ENCODE data around the gene PGLYRP2.
"Not testable (repeated sequence)": the region's sequence is repeated elsewhere in the genome, so short reads cannot be mapped to it uniquely, and the experiment has no call there.

Gene PGLYRP2

GRCh38 chr19:15479391-15480345 is at the start of gene PGLYRP2:
Gene PGLYRP2, minus strand, starts transcription at chr19:15479501. Its CDS starts 130 bp downstream, at chr19:15479371.
- no peak for DNase-seq (ENCODE audit: extremely low read depth in 1 of 2, low read depth in 1 of 2)

GRCh38 chr19:15527705-15528104 is 48.4 kb upstream of the PGLYRP2 start:
- no peak for DNase-seq (ENCODE audit: extremely low read depth in 1 of 2, low read depth in 1 of 2)

GRCh38 chr19:15526408-15526807 is 47.1 kb upstream of the PGLYRP2 start:
- no peak for DNase-seq (ENCODE audit: extremely low read depth in 1 of 2, low read depth in 1 of 2)

- DNase-seq (ENCODE audit: extremely low read depth in 1 of 2, low read depth in 1 of 2) = no peak
These were observed 46.0 kb upstream of the PGLYRP2 start for GRCh38 chr19:15525291-15525690.

- no peak for DNase-seq (ENCODE audit: extremely low read depth in 1 of 2, low read depth in 1 of 2)
These were observed 45.5 kb upstream of the PGLYRP2 start for GRCh38 chr19:15524781-15525180.

GRCh38 chr19:15519433-15519976 is 40.2 kb upstream of the PGLYRP2 start:
- no peak for DNase-seq (ENCODE audit: extremely low read depth in 1 of 2, low read depth in 1 of 2)

GRCh38 chr19:15517778-15518177 is 38.5 kb upstream of the PGLYRP2 start:
- no peak for DNase-seq (ENCODE audit: extremely low read depth in 1 of 2, low read depth in 1 of 2)

GRCh38 chr19:15516363-15516762 is 37.1 kb upstream of the PGLYRP2 start:
- no peak for DNase-seq (ENCODE audit: extremely low read depth in 1 of 2, low read depth in 1 of 2)

- not testable (repeated sequence) for DNase-seq (ENCODE audit: extremely low read depth in 1 of 2, low read depth in 1 of 2)
These were observed 35.9 kb upstream of the PGLYRP2 start for GRCh38 chr19:15515227-15515625.

GRCh38 chr19:15511671-15512424 is 32.5 kb upstream of the PGLYRP2 start:
- no peak for DNase-seq (ENCODE audit: extremely low read depth in 1 of 2, low read depth in 1 of 2)

GRCh38 chr19:15508035-15508710 is 28.9 kb upstream of the PGLYRP2 start, which contains the start of gene CYP4F22:
Gene CYP4F22, plus strand, starts transcription at chr19:15508525. Its CDS starts 16,812 bp downstream, at chr19:15525337.
- DNase-seq (ENCODE audit: extremely low read depth in 1 of 2, low read depth in 1 of 2) = no peak

- no peak for DNase-seq (ENCODE audit: extremely low read depth in 1 of 2, low read depth in 1 of 2)
These were observed 28.1 kb upstream of the PGLYRP2 start for GRCh38 chr19:15507068-15508034.

- no peak for DNase-seq (ENCODE audit: extremely low read depth in 1 of 2, low read depth in 1 of 2)
These were observed 26.8 kb upstream of the PGLYRP2 start for GRCh38 chr19:15506074-15506571.

- DNase-seq (ENCODE audit: extremely low read depth in 1 of 2, low read depth in 1 of 2) = no peak
These were observed 23.0 kb upstream of the PGLYRP2 start for GRCh38 chr19:15502264-15502663.

GRCh38 chr19:15501596-15501995 is 22.3 kb upstream of the PGLYRP2 start:
- no peak for DNase-seq (ENCODE audit: extremely low read depth in 1 of 2, low read depth in 1 of 2)

- no peak for DNase-seq (ENCODE audit: extremely low read depth in 1 of 2, low read depth in 1 of 2)
These were observed 19.6 kb upstream of the PGLYRP2 start for GRCh38 chr19:15498910-15499309.

GRCh38 chr19:15498156-15498858 is 19.0 kb upstream of the PGLYRP2 start:
- DNase-seq (ENCODE audit: extremely low read depth in 1 of 2, low read depth in 1 of 2) = no peak

- DNase-seq (ENCODE audit: extremely low read depth in 1 of 2, low read depth in 1 of 2) = no peak
These were observed 15.8 kb upstream of the PGLYRP2 start for GRCh38 chr19:15495151-15495550.
